Measurements from ENCODE around the gene INTS11.

The INTS11 gene

DNA sequence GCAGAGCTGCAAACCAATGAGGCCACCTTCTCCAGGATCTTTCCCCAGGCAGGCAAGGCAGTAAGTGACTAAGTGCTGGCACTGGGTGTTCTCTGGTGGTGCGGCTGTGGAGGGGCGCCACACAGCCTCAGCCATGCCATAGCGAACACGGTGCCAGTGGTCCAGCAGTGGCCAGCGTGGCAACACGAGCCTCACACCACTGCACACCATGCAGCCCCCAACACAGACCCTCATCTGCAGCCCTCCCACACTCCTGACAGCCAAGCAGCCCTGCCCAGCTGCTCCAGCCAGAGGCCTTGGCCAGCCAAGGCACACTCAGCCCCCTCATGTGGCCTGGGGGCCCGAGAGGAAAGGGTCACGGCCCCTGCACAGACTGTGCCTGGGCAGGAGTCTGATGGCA is 3.0 kb downstream of the INTS11 start:
- no peak for ATAC-seq

GRCh38 chr1:1320666-1321448 is 3.6 kb downstream of the INTS11 start:
- no peak for ATAC-seq
- TF ChIP-seq ZNF70 (CRISPR knock-in tag; IDR thresholded peaks at IDR 0.05) (no peak), POU6F1 (CRISPR knock-in tag; IDR thresholded peaks at IDR 0.05; ENCODE audit: borderline replicate concordance, low read depth) (no peak), GLIS3 (CRISPR knock-in tag; IDR thresholded peaks at IDR 0.05) (no peak), ZFP3 (CRISPR knock-in tag; IDR thresholded peaks at IDR 0.05) (no peak), BACH2 (CRISPR knock-in tag; IDR thresholded peaks at IDR 0.05; ENCODE audit: borderline replicate concordance) (no peak), ZNF8 (CRISPR knock-in tag; IDR thresholded peaks at IDR 0.05) (no peak), CSDC2 (CRISPR knock-in tag; IDR thresholded peaks at IDR 0.05) (no peak), TCF4 (CRISPR knock-in tag; IDR thresholded peaks at IDR 0.05; ENCODE audit: borderline replicate concordance) (no peak), ZFP30 (CRISPR knock-in tag; IDR thresholded peaks at IDR 0.05) (no peak), SNAI2 (CRISPR knock-in tag; IDR thresholded peaks at IDR 0.05) (no peak), TOX (CRISPR knock-in tag; IDR thresholded peaks at IDR 0.05; ENCODE audit: borderline replicate concordance) (no peak), OSR1 (CRISPR knock-in tag; IDR thresholded peaks at IDR 0.05) (no peak)
- TF ChIP-seq, protein P1, sequence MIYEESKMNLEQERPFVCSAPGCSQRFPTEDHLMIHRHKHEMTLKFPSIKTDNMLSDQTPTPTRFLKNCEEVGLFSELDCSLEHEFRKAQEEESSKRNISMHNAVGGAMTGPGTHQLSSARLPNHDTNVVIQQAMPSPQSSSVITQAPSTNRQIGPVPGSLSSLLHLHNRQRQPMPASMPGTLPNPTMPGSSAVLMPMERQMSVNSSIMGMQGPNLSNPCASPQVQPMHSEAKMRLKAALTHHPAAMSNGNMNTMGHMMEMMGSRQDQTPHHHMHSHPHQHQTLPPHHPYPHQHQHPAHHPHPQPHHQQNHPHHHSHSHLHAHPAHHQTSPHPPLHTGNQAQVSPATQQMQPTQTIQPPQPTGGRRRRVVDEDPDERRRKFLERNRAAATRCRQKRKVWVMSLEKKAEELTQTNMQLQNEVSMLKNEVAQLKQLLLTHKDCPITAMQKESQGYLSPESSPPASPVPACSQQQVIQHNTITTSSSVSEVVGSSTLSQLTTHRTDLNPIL (CRISPR knock-in tag; IDR thresholded peaks at IDR 0.05; ENCODE audit: low read depth): no peak
- TF ChIP-seq, protein P2, sequence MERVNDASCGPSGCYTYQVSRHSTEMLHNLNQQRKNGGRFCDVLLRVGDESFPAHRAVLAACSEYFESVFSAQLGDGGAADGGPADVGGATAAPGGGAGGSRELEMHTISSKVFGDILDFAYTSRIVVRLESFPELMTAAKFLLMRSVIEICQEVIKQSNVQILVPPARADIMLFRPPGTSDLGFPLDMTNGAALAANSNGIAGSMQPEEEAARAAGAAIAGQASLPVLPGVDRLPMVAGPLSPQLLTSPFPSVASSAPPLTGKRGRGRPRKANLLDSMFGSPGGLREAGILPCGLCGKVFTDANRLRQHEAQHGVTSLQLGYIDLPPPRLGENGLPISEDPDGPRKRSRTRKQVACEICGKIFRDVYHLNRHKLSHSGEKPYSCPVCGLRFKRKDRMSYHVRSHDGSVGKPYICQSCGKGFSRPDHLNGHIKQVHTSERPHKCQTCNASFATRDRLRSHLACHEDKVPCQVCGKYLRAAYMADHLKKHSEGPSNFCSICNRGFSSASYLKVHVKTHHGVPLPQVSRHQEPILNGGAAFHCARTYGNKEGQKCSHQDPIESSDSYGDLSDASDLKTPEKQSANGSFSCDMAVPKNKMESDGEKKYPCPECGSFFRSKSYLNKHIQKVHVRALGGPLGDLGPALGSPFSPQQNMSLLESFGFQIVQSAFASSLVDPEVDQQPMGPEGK (CRISPR knock-in tag; IDR thresholded peaks at IDR 0.05; ENCODE audit: borderline replicate concordance): no peak
- TF ChIP-seq, protein P3, sequence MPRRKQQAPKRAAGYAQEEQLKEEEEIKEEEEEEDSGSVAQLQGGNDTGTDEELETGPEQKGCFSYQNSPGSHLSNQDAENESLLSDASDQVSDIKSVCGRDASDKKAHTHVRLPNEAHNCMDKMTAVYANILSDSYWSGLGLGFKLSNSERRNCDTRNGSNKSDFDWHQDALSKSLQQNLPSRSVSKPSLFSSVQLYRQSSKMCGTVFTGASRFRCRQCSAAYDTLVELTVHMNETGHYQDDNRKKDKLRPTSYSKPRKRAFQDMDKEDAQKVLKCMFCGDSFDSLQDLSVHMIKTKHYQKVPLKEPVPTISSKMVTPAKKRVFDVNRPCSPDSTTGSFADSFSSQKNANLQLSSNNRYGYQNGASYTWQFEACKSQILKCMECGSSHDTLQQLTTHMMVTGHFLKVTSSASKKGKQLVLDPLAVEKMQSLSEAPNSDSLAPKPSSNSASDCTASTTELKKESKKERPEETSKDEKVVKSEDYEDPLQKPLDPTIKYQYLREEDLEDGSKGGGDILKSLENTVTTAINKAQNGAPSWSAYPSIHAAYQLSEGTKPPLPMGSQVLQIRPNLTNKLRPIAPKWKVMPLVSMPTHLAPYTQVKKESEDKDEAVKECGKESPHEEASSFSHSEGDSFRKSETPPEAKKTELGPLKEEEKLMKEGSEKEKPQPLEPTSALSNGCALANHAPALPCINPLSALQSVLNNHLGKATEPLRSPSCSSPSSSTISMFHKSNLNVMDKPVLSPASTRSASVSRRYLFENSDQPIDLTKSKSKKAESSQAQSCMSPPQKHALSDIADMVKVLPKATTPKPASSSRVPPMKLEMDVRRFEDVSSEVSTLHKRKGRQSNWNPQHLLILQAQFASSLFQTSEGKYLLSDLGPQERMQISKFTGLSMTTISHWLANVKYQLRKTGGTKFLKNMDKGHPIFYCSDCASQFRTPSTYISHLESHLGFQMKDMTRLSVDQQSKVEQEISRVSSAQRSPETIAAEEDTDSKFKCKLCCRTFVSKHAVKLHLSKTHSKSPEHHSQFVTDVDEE (CRISPR knock-in tag; IDR thresholded peaks at IDR 0.05): no peak

More for the DNA sequence above, 3.0 kb downstream of the INTS11 start:
- TF ChIP-seq ISL1 (CRISPR knock-in tag; IDR thresholded peaks at IDR 0.05) (no peak), RARB (CRISPR knock-in tag; IDR thresholded peaks at IDR 0.05) (no peak), ZC3H10 (CRISPR knock-in tag; IDR thresholded peaks at IDR 0.05) (no peak), TOX (CRISPR knock-in tag; IDR thresholded peaks at IDR 0.05; ENCODE audit: borderline replicate concordance) (no peak), ZFP3 (CRISPR knock-in tag; IDR thresholded peaks at IDR 0.05) (no peak), BACH2 (CRISPR knock-in tag; IDR thresholded peaks at IDR 0.05; ENCODE audit: borderline replicate concordance) (no peak), CSRNP3 (CRISPR knock-in tag; IDR thresholded peaks at IDR 0.05) (no peak), GLIS3 (CRISPR knock-in tag; IDR thresholded peaks at IDR 0.05) (no peak), ZNF565 (CRISPR knock-in tag; conservative IDR thresholded peaks at IDR 0.05; ENCODE audit: low read depth) (no peak), ESRRG (CRISPR knock-in tag; IDR thresholded peaks at IDR 0.05) (no peak), ARNTL (CRISPR knock-in tag; IDR thresholded peaks at IDR 0.05; ENCODE audit: borderline replicate concordance, low read depth) (no peak), SNAI2 (CRISPR knock-in tag; IDR thresholded peaks at IDR 0.05) (no peak), ZFP30 (CRISPR knock-in tag; IDR thresholded peaks at IDR 0.05) (no peak), ZNF8 (CRISPR knock-in tag; IDR thresholded peaks at IDR 0.05) (no peak), TCF4 (CRISPR knock-in tag; IDR thresholded peaks at IDR 0.05; ENCODE audit: borderline replicate concordance) (no peak), PPARA (CRISPR knock-in tag; IDR thresholded peaks at IDR 0.05; ENCODE audit: borderline replicate concordance) (no peak)
- TF ChIP-seq, protein P3 (CRISPR knock-in tag; IDR thresholded peaks at IDR 0.05): no peak
- TF ChIP-seq, protein P2 (CRISPR knock-in tag; IDR thresholded peaks at IDR 0.05; ENCODE audit: borderline replicate concordance): no peak
